ENCODE measurements around the gene FAIM2.

FAIM2 gene

GRCh38 chr12:49925433-49926204 lies 21.9 kb upstream of the FAIM2 start:
- no peak overlapping the region for H3K4me3 Mint-ChIP-seq
- H3K27ac Mint-ChIP-seq, result no peak overlapping the region
- DNase-seq (ENCODE audit: low spot score in 2 of 2) (no peak), ATAC-seq (no peak)
- H3K4me1 Mint-ChIP-seq, result peaks cover 8% of the 10 kb centered on the region
- no peaks in the 10 kb centered on the region for H3K9me3 Mint-ChIP-seq
- no peaks in the 10 kb centered on the region for H3K36me3 Mint-ChIP-seq

- peaks cover 8% of the 10 kb centered on the region for H3K4me1 Mint-ChIP-seq
- no peak overlapping the region for H3K4me3 Mint-ChIP-seq
- no peaks in the 10 kb centered on the region for H3K9me3 Mint-ChIP-seq
- no peak for DNase-seq (ENCODE audit: low spot score in 2 of 2)
- no peak for ATAC-seq
- H3K27ac Mint-ChIP-seq, result no peak overlapping the region
- no peaks in the 10 kb centered on the region for H3K36me3 Mint-ChIP-seq
Observed at GRCh38 chr12:49924628-49925246, 21.0 kb upstream of the FAIM2 start.

- H3K4me1 Mint-ChIP-seq, result peaks cover 8% of the 10 kb centered on the region
- H3K9me3 Mint-ChIP-seq, result no peaks in the 10 kb centered on the region
- H3K4me3 Mint-ChIP-seq, result no peak overlapping the region
- H3K27ac Mint-ChIP-seq, result no peak overlapping the region
- ATAC-seq (no peak), DNase-seq (ENCODE audit: low spot score in 2 of 2) (no peak)
- no peaks in the 10 kb centered on the region for H3K36me3 Mint-ChIP-seq
Observed at GRCh38 chr12:49923880-49924556, 20.3 kb upstream of the FAIM2 start.

DNA sequence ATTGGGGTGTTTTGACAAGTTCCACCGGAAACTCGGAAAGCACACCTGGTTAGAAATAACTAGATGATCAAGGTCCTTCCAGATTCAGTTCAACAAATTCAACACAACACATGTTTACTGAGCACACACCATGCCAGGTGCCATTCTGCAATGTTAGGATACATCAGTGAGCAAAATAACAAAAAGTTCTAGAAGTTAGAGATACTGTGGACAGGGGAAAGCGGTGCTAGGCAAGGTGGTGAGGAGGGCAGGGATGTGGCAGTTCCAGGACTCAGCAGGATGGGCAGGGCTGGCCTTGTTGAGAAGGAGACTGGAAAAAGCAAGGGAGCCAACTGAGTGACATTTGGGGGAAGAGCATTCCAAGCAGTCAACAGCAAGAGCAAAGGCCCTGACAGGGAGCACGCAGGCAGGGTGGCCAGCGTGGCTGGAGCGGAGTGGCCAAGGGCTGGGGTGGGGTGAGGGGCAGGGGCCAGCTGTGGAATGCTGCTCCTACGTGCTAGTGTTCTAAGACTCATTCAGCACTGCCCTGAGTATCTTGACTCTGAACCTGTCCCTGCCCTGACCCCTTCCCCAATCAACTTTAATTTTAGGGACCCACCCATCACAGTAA lies 19.4 kb upstream of the FAIM2 start:
- ATAC-seq, result no peak
- Mint-ChIP-seq H3K4me1 (peaks cover 8% of the 10 kb centered on the region), H3K36me3 (no peaks in the 10 kb centered on the region), H3K27ac (no peak overlapping the region), H3K9me3 (no peaks in the 10 kb centered on the region), H3K4me3 (no peak overlapping the region)
- no peak for DNase-seq (ENCODE audit: low spot score in 2 of 2)

GRCh38 chr12:49922349-49923034 lies 18.8 kb upstream of the FAIM2 start:
- Mint-ChIP-seq H3K4me1 (peaks cover 8% of the 10 kb centered on the region), H3K27ac (no peak overlapping the region), H3K9me3 (no peaks in the 10 kb centered on the region), H3K4me3 (no peak overlapping the region), H3K36me3 (no peaks in the 10 kb centered on the region)
- DNase-seq (ENCODE audit: low spot score in 2 of 2) (no peak), ATAC-seq (peak; percentile 15)

DNA sequence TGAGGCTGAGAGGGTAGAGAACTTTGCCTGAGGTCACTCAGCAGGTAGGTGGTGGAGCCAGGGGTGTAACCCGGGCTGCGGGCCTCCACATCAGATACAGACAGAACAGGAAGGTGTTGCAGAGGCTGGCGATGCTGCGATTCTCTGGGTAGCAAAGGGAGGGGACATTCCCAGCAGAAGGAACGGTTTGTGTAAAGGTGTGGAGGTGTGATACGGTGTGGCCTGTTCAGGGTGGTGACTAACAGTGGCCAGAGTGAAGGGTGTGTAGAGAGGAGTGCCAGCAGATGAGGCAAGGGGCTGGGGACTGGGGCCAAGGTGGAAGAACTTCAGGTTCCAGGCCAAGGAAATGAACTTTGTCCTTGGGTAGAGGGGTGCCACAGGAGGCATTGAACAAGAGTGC lies 18.2 kb upstream of the FAIM2 start:
- no peak for DNase-seq (ENCODE audit: low spot score in 2 of 2)
- Mint-ChIP-seq H3K9me3 (no peaks in the 10 kb centered on the region), H3K27ac (no peak overlapping the region), H3K36me3 (no peaks in the 10 kb centered on the region), H3K4me3 (no peak overlapping the region), H3K4me1 (peaks cover 8% of the 10 kb centered on the region)
- no peak for ATAC-seq

DNA sequence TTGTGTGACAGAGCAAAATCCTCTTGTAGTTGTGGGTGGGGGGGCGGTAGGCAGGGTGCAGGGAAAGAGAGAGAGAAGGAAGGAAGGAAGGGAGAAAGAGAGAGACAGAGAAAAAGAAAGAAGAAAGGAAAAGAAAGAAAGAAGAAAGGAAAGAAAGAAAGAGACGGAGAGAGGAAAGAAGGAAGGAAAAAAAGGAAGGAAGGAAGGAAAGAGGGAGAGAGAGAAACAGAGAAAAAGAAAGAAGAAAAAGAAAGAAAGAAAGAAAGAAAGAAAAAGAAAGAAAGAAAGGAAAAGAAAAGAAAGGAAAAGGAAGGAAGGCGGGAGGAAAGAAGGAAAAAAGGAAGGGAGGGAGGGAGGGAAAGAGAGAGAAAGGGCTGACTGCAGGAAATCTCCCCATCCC lies 17.6 kb upstream of the FAIM2 start:
- DNase-seq (ENCODE audit: low spot score in 2 of 2) (no peak), ATAC-seq (no peak)
- Mint-ChIP-seq H3K4me1 (peaks cover 8% of the 10 kb centered on the region), H3K27ac (peak overlapping the region; percentile 19), H3K9me3 (no peaks in the 10 kb centered on the region), H3K36me3 (no peaks in the 10 kb centered on the region), H3K4me3 (no peak overlapping the region)

DNA sequence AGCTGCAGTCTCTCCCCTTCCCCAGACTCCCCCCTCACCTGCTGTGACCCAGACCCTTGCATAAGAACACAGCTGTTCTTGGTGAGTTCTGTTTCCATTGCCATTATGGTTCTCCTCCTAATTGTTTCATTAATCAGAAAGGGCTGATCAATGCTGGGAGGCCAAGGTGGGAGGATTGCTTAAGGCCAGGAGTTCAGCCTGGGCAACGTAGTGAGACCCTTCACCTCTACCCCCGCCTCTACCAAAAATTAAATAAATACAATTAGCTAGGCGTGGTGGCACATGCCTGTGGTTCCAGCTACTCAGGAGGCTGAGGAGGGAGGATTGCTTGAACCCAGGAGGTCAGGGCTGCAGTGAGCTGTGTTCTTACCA lies 17.2 kb upstream of the FAIM2 start:
- DNase-seq (ENCODE audit: low spot score in 2 of 2) (no peak), ATAC-seq (no peak)
- peak overlapping the region; percentile 19 for H3K27ac Mint-ChIP-seq
- H3K9me3 Mint-ChIP-seq, result no peaks in the 10 kb centered on the region
- no peaks in the 10 kb centered on the region for H3K36me3 Mint-ChIP-seq
- H3K4me1 Mint-ChIP-seq, result peaks cover 8% of the 10 kb centered on the region
- no peak overlapping the region for H3K4me3 Mint-ChIP-seq

- Mint-ChIP-seq H3K9me3 (no peaks in the 10 kb centered on the region), H3K4me3 (no peak overlapping the region), H3K36me3 (no peaks in the 10 kb centered on the region), H3K27ac (no peak overlapping the region), H3K4me1 (peaks cover 8% of the 10 kb centered on the region)
- no peak for DNase-seq (ENCODE audit: low spot score in 2 of 2)
- no peak for ATAC-seq
Observed at GRCh38 chr12:49920241-49920914, 16.7 kb upstream of the FAIM2 start.

DNA sequence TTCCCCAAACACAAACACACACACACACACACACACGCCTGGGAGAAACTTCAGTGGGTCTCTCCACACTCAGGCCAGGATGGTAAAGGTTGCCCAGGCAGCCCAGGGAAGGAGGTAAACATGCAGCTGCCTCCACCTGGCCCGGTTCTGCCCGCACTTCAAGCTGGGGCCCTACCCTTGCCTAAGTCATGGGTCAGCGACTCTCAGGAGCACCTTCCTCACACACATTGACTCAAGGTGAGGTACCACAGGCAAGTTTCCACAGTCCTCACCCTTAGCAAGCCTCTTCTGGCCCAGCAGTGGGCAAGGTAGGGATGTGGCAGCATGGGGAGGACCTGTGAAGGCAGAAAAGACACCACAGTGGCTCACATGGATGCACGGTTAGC lies 14.1 kb upstream of the FAIM2 start:
- H3K27ac Mint-ChIP-seq, result no peak overlapping the region
- no peaks in the 10 kb centered on the region for H3K36me3 Mint-ChIP-seq
- no peaks in the 10 kb centered on the region for H3K9me3 Mint-ChIP-seq
- H3K4me1 Mint-ChIP-seq, result peaks cover 8% of the 10 kb centered on the region
- ATAC-seq (peak; percentile 21), DNase-seq (ENCODE audit: low spot score in 2 of 2) (no peak)
- no peak overlapping the region for H3K4me3 Mint-ChIP-seq

DNA sequence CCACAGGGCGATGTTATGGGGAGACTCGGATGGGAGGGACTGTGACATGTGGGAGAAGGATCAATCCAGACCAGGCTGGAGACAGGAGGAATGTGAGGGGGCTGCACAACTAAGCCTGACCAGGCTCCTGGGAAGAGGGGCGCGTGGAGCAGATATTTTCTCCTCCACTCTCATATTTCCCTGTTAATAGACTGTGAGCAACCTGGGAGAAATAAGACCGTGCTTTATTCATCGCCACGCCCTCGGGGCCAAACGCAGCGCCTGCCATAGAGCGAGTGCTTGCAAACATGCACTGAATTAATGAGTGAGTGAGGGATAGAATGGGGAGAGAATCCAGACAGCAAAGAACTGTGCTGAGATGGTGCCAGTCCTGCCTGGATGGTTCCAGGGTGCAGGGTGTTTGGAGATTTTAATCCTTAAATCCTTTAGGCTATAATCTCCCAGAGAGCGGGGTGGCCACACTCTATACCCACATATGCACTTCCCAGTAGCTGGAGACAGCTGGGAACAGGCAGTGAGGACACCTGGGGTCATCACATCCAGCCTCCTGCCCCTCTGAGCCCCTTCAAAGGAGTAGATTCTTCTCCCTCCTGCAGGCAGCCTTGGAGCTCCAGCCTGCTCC lies 13.6 kb upstream of the FAIM2 start:
- Mint-ChIP-seq H3K4me3 (no peak overlapping the region), H3K9me3 (no peaks in the 10 kb centered on the region), H3K4me1 (peaks cover 6% of the 10 kb centered on the region), H3K27ac (no peak overlapping the region), H3K36me3 (no peaks in the 10 kb centered on the region)
- ATAC-seq, result no peak
- no peak for DNase-seq (ENCODE audit: low spot score in 2 of 2)

- no peaks in the 10 kb centered on the region for H3K4me1 Mint-ChIP-seq
- H3K4me3 Mint-ChIP-seq, result no peak overlapping the region
- H3K36me3 Mint-ChIP-seq, result no peaks in the 10 kb centered on the region
- no peaks in the 10 kb centered on the region for H3K9me3 Mint-ChIP-seq
- H3K27ac Mint-ChIP-seq, result no peak overlapping the region
- no peak for DNase-seq (ENCODE audit: low spot score in 2 of 2)
- no peak for ATAC-seq
Observed at GRCh38 chr12:49916129-49916919, 12.6 kb upstream of the FAIM2 start.

- Mint-ChIP-seq H3K4me3 (no peak overlapping the region), H3K36me3 (no peaks in the 10 kb centered on the region), H3K27ac (peak overlapping the region; percentile 2), H3K4me1 (peaks cover 6% of the 10 kb centered on the region), H3K9me3 (no peaks in the 10 kb centered on the region)
- ATAC-seq, result no peak
- no peak for DNase-seq (ENCODE audit: low spot score in 2 of 2)
Observed at GRCh38 chr12:49912345-49913255, 8.9 kb upstream of the FAIM2 start.
